ENCODE data around the gene N4BP2. TPM values are rescaled to one million over a fixed set of nuclear protein-coding genes. Genes with fewer than 3 reads are reported as not detected.

The N4BP2 gene
- total RNA-seq, 1 experiment from 2014 or later = 31.7 TPM

DNA sequence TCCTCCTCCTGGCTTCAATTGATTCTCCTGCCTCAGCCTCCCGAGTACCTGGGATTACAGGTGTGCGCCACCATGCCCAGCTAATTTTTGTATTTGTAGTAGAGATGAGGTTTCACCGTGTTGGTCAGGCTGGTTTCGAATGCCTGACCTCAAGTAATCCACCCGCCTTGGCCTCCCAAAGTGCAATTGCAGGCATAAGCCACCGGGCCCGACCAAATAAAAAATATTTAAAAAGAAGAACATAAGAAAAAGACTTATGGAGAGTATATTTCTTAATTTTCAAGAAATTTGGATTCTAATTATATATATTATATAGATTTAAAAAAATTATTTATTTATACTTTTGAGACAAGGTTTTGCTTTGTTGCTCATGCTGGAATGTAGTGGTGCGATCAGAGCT, 29.8 kb downstream of the N4BP2 start:
- POLR2A ChIA-PET = no interaction called here
- H3K4me3 Mint-ChIP-seq = no peak overlapping the region
- H3K36me3 Mint-ChIP-seq = peaks cover 5% of the 10 kb centered on the region; the same call in 1 of the 2 replicates
- ATAC-seq (no peak), DNase-seq (ENCODE audit: low spot score) (no peak)
- no peaks in the 10 kb centered on the region for H3K27me3 Mint-ChIP-seq (ENCODE audit: low read depth)
- H3K27ac Mint-ChIP-seq = no peak overlapping the region
- TF ChIP-seq, protein P1, sequence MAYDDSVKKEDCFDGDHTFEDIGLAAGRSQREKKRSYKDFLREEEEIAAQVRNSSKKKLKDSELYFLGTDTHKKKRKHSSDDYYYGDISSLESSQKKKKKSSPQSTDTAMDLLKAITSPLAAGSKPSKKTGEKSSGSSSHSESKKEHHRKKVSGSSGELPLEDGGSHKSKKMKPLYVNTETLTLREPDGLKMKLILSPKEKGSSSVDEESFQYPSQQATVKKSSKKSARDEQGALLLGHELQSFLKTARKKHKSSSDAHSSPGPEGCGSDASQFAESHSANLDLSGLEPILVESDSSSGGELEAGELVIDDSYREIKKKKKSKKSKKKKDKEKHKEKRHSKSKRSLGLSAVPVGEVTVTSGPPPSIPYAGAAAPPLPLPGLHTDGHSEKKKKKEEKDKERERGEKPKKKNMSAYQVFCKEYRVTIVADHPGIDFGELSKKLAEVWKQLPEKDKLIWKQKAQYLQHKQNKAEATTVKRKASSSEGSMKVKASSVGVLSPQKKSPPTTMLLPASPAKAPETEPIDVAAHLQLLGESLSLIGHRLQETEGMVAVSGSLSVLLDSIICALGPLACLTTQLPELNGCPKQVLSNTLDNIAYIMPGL (CRISPR knock-in tag; IDR thresholded peaks at IDR 0.05) = no peak
- CTCF ChIA-PET = interaction anchor here (1.0 kb wide), 1 partner anchor 31 kb away, joined by 3 read pairs; no protein-coding TSS in a partner anchor
- no peaks in the 10 kb centered on the region for H3K9me3 Mint-ChIP-seq
- H3K4me1 Mint-ChIP-seq = no peaks in the 10 kb centered on the region

DNA sequence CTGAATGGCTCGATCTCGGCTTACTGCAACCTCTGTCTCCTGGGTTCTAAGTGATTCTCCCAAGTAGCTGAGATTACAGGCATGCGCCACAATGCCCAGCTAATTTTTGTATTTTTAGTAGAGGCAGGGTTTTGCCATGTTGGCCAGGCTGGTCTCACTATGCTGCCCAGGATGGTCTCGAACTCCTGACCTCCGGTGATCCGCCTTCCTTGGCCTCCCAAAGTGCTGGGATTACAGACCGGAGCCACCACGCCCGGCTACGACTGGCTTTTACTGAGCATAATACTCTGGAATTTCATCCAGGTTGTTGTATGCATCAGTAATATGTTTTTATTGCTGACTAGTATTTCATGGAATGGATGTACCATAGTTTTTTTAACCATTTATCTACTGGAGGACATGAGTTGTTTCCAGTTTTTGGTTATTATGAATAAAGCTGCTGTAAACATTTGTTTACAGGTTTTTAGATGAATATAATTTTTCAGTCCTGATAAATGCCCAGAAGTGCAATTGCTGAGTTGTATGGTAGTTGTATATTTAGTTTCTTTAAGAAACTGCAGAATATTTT, 31.2 kb downstream of the N4BP2 start:
- CTCF ChIA-PET = no interaction called here
- POLR2A ChIA-PET = no interaction called here
- no peak overlapping the region for H3K27ac Mint-ChIP-seq
- no peaks in the 10 kb centered on the region for H3K27me3 Mint-ChIP-seq (ENCODE audit: low read depth)
- no peak for DNase-seq (ENCODE audit: low spot score)
- peaks cover 5% of the 10 kb centered on the region; the same call in 1 of the 2 replicates for H3K36me3 Mint-ChIP-seq
- TF ChIP-seq, protein P2, sequence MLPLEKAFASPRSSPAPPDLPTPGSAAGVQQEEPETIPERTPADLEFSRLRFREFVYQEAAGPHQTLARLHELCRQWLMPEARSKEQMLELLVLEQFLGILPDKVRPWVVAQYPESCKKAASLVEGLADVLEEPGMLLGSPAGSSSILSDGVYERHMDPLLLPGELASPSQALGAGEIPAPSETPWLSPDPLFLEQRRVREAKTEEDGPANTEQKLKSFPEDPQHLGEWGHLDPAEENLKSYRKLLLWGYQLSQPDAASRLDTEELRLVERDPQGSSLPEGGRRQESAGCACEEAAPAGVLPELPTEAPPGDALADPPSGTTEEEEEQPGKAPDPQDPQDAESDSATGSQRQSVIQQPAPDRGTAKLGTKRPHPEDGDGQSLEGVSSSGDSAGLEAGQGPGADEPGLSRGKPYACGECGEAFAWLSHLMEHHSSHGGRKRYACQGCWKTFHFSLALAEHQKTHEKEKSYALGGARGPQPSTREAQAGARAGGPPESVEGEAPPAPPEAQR (CRISPR knock-in tag; IDR thresholded peaks at IDR 0.05) = no peak
- TF ChIP-seq KAT7 (CRISPR knock-in tag; IDR thresholded peaks at IDR 0.05; ENCODE audit: borderline replicate concordance) = no peak
- TF ChIP-seq, protein P3, sequence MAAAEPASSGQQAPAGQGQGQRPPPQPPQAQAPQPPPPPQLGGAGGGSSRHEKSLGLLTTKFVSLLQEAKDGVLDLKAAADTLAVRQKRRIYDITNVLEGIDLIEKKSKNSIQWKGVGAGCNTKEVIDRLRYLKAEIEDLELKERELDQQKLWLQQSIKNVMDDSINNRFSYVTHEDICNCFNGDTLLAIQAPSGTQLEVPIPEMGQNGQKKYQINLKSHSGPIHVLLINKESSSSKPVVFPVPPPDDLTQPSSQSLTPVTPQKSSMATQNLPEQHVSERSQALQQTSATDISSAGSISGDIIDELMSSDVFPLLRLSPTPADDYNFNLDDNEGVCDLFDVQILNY (CRISPR knock-in tag; IDR thresholded peaks at IDR 0.05) = no peak
- TF ChIP-seq ZNF423 (CRISPR knock-in tag; IDR thresholded peaks at IDR 0.05) = no peak
- no peak for TF ChIP-seq SMAD4 (CRISPR knock-in tag; IDR thresholded peaks at IDR 0.05)
- no peak for TF ChIP-seq NR1H2 (CRISPR knock-in tag; IDR thresholded peaks at IDR 0.05)
- TF ChIP-seq, protein P4, sequence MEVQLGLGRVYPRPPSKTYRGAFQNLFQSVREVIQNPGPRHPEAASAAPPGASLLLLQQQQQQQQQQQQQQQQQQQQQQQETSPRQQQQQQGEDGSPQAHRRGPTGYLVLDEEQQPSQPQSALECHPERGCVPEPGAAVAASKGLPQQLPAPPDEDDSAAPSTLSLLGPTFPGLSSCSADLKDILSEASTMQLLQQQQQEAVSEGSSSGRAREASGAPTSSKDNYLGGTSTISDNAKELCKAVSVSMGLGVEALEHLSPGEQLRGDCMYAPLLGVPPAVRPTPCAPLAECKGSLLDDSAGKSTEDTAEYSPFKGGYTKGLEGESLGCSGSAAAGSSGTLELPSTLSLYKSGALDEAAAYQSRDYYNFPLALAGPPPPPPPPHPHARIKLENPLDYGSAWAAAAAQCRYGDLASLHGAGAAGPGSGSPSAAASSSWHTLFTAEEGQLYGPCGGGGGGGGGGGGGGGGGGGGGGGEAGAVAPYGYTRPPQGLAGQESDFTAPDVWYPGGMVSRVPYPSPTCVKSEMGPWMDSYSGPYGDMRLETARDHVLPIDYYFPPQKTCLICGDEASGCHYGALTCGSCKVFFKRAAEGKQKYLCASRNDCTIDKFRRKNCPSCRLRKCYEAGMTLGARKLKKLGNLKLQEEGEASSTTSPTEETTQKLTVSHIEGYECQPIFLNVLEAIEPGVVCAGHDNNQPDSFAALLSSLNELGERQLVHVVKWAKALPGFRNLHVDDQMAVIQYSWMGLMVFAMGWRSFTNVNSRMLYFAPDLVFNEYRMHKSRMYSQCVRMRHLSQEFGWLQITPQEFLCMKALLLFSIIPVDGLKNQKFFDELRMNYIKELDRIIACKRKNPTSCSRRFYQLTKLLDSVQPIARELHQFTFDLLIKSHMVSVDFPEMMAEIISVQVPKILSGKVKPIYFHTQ (CRISPR knock-in tag; IDR thresholded peaks at IDR 0.05) = no peak
- TF ChIP-seq NR3C1 (CRISPR knock-in tag; conservative IDR thresholded peaks at IDR 0.05; ENCODE audit: low read depth) = no peak
- no peak for TF ChIP-seq ZNF416 (CRISPR knock-in tag; IDR thresholded peaks at IDR 0.05)
- TF ChIP-seq, protein P5, sequence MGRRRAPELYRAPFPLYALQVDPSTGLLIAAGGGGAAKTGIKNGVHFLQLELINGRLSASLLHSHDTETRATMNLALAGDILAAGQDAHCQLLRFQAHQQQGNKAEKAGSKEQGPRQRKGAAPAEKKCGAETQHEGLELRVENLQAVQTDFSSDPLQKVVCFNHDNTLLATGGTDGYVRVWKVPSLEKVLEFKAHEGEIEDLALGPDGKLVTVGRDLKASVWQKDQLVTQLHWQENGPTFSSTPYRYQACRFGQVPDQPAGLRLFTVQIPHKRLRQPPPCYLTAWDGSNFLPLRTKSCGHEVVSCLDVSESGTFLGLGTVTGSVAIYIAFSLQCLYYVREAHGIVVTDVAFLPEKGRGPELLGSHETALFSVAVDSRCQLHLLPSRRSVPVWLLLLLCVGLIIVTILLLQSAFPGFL (CRISPR knock-in tag; IDR thresholded peaks at IDR 0.05; ENCODE audit: borderline replicate concordance) = no peak
- TF ChIP-seq, protein P6, sequence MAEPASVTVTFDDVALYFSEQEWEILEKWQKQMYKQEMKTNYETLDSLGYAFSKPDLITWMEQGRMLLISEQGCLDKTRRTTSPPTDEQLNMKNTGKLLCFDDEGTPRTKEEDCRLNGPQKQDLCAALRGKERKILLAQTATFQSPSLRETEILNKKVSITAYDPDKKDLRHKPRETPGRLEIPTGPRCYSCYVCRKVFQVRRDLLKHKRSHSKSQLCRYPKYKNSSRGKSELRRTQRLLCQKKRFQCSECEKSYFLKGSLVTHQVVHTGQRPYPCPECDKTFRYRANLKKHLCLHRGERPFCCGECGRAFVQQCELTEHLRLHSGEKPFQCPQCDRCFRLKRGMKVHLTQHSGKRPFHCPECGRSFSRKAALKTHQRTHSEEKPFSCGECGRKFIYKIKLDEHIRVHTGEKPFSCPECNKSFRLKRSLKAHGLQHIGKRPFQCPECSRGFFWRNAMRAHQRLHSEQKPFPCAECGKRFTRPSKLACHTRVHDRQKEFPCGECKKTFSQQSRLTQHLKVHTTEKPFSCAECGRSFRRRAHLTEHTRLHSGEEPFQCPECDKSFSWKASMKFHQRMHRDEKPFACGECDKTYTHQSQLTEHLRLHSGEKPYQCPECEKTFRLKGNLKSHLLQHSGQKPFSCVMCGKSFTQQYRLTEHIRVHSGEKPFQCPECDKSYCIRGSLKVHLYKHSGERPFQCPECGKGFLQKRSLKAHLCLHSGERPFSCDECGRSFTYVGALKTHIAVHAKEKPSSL (CRISPR knock-in tag; conservative IDR thresholded peaks at IDR 0.05) = no peak
- TF ChIP-seq SMAD3 (CRISPR knock-in tag; IDR thresholded peaks at IDR 0.05; ENCODE audit: borderline replicate concordance) = no peak
- no peak for TF ChIP-seq FOXJ3 (CRISPR knock-in tag; IDR thresholded peaks at IDR 0.05; ENCODE audit: borderline replicate concordance)
- TF ChIP-seq, protein P7, sequence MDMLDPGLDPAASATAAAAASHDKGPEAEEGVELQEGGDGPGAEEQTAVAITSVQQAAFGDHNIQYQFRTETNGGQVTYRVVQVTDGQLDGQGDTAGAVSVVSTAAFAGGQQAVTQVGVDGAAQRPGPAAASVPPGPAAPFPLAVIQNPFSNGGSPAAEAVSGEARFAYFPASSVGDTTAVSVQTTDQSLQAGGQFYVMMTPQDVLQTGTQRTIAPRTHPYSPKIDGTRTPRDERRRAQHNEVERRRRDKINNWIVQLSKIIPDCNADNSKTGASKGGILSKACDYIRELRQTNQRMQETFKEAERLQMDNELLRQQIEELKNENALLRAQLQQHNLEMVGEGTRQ (CRISPR knock-in tag; IDR thresholded peaks at IDR 0.05) = no peak
- no peak for ATAC-seq
- no peaks in the 10 kb centered on the region for H3K9me3 Mint-ChIP-seq
- no peak overlapping the region for H3K4me3 Mint-ChIP-seq
- H3K4me1 Mint-ChIP-seq = no peaks in the 10 kb centered on the region

Data from WTC11 (cell line).